DND-41 (cell line): Measurements from ENCODE around the gene SOX6.

Experiments used
- ATAC-seq: fragments of 200-7000 bp; cut with Tn5 transposase; 3 replicates; pipeline ENCODE4 v1.9.1; 2021; ENCODE audit warnings: low read depth; ENCODE audit not compliant: insufficient read depth
- DNase-seq: peaks from one replicate; pipeline ENCODE4 v3.0.0-alpha.2; 2020
- H2AFZ ChIP-seq: 2 replicates; pipeline ENCODE4 v1.6.0; 2012; ENCODE audit warnings: low read depth, low read length
- H3K27ac ChIP-seq: 2 replicates; pipeline ENCODE4 v1.5.1; 2012; ENCODE audit warnings: low read length, inconsistent platforms
- H3K27me3 ChIP-seq: fragments of 200-600 bp; sonication (generic); 2 replicates; pipeline ENCODE4 v1.6.0; 2012; ENCODE audit warnings: low read length, mild to moderate bottlenecking, inconsistent platforms; ENCODE audit not compliant: insufficient read depth, poor library complexity
- H3K36me3 ChIP-seq: 2 replicates; pipeline ENCODE4 v1.5.1; 2012; ENCODE audit warnings: low read length, inconsistent platforms; ENCODE audit not compliant: insufficient read depth
- H3K4me1 ChIP-seq: 2 replicates; pipeline ENCODE4 v1.5.1; 2012; ENCODE audit warnings: mild to moderate bottlenecking, low read length; ENCODE audit not compliant: insufficient read depth
- H3K4me2 ChIP-seq: 2 replicates; pipeline ENCODE4 v1.6.0; 2012; ENCODE audit warnings: mild to moderate bottlenecking, moderate library complexity, low read length, inconsistent platforms; ENCODE audit not compliant: insufficient read depth
- H3K4me3 ChIP-seq, 2 experiments: fragments of 200-600 bp in 1 of 2; shearing (Covaris generic) in 1 of 2; 2 replicates each; pipeline ENCODE4 v1.5.1; 2012 to 2016; ENCODE audit warnings: inconsistent platforms in 2 of 2, low read length in 2 of 2, mild to moderate bottlenecking in 2 of 2, low read depth in 1 of 2, moderate library complexity in 1 of 2
- H3K79me2 ChIP-seq: 2 replicates; pipeline ENCODE4 v1.6.0; 2012; ENCODE audit warnings: low read length, inconsistent platforms; ENCODE audit not compliant: insufficient read depth
- H3K9ac ChIP-seq: 2 replicates; pipeline ENCODE4 v1.6.0; 2012; ENCODE audit warnings: low read depth, mild to moderate bottlenecking, inconsistent platforms, low read length, moderate library complexity
- H3K9me3 ChIP-seq: 2 replicates; pipeline ENCODE4 v1.5.1; 2012; ENCODE audit warnings: low read length, moderate library complexity, mild to moderate bottlenecking, inconsistent platforms; ENCODE audit not compliant: insufficient read depth, severe bottlenecking
- H4K20me1 ChIP-seq: 2 replicates; pipeline ENCODE4 v1.6.0; 2012; ENCODE audit warnings: low read length; ENCODE audit not compliant: insufficient read depth
- EZH2 ChIP-seq: IDR thresholded peaks from 3 replicates; pipeline ENCODE4 v1.6.1; 2012; ENCODE audit warnings: borderline replicate concordance, low read depth, mild to moderate bottlenecking, moderate library complexity, low read length, inconsistent platforms; ENCODE audit not compliant: severe bottlenecking
- TF ChIP-seq, protein P1 (sequence below): IDR thresholded peaks from 2 replicates; pipeline ENCODE4 v1.5.1; 2012; ENCODE audit warnings: borderline replicate concordance, low read length, moderate library complexity, mild to moderate bottlenecking; ENCODE audit not compliant: poor library complexity, severe bottlenecking; ENCODE audit errors: extremely low read depth

The SOX6 gene

DNA sequence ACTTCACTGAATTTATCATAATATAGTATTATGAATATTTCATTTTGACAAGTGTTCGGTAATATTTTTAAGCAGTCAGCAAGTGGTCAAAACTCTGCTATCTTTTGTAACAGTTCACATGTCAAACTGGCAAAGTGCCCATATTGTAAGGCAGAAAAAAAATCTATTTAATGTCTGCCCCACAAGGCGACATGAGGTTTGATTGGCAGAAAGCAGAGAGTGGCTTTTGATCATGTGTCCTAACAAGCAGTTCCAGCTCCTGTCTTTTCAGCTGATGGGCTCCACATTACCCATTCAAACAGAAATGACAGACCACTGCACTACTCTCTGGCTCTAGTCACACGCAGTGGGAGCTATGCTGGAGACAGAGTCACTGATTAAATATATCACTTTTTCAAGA is 59.0 kb downstream of the SOX6 start:
- no peak overlapping the region for H3K4me3 ChIP-seq
- H3K27me3 ChIP-seq: no peaks in the 10 kb centered on the region
- no peaks in the 10 kb centered on the region for H3K4me1 ChIP-seq
- H3K4me2 ChIP-seq: no peak overlapping the region
- no peaks in the 10 kb centered on the region for H3K9me3 ChIP-seq
- H3K27ac ChIP-seq: no peak overlapping the region
- no peaks in the 10 kb centered on the region for H3K36me3 ChIP-seq
- TF ChIP-seq, protein P1, sequence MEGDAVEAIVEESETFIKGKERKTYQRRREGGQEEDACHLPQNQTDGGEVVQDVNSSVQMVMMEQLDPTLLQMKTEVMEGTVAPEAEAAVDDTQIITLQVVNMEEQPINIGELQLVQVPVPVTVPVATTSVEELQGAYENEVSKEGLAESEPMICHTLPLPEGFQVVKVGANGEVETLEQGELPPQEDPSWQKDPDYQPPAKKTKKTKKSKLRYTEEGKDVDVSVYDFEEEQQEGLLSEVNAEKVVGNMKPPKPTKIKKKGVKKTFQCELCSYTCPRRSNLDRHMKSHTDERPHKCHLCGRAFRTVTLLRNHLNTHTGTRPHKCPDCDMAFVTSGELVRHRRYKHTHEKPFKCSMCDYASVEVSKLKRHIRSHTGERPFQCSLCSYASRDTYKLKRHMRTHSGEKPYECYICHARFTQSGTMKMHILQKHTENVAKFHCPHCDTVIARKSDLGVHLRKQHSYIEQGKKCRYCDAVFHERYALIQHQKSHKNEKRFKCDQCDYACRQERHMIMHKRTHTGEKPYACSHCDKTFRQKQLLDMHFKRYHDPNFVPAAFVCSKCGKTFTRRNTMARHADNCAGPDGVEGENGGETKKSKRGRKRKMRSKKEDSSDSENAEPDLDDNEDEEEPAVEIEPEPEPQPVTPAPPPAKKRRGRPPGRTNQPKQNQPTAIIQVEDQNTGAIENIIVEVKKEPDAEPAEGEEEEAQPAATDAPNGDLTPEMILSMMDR: no peak
- no peak for TF ChIP-seq EZH2
- no peak overlapping the region for H2AFZ ChIP-seq
- DNase-seq (no peak), ATAC-seq (no peak)
- 0 out of 2 replicates have a peak, but pooled peaks cover 2% of the 10 kb centered on the region for H4K20me1 ChIP-seq
- no peak overlapping the region for H3K9ac ChIP-seq
- H3K79me2 ChIP-seq: no peaks in the 10 kb centered on the region

DNA sequence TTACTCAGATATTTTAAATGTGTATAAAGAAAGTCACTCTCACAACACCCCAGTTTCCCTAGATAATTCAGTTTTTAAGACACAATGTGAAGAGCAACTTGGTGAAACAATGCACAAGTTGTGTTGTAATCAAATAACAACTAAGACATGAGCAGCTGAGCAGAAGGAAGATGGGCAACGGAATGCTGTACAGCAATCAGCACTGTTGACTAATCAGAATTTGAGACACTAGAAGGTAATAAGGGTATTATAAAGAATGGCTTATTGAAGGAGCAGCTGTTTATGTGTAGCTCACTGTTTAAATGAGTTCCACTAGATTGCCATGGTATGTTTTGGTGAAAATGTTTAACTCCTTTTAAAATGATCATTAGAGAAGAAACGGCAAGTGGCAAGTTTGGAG is 60.1 kb downstream of the SOX6 start:
- Histone ChIP-seq H4K20me1 (0 out of 2 replicates have a peak, but pooled peaks cover 2% of the 10 kb centered on the region), H3K4me3 (no peak overlapping the region), H3K79me2 (no peaks in the 10 kb centered on the region), H3K36me3 (no peaks in the 10 kb centered on the region), H3K27ac (no peak overlapping the region), H3K9ac (no peak overlapping the region), H3K4me2 (no peak overlapping the region), H3K4me1 (no peaks in the 10 kb centered on the region), H2AFZ (no peak overlapping the region), H3K27me3 (no peaks in the 10 kb centered on the region), H3K9me3 (no peaks in the 10 kb centered on the region)
- ATAC-seq: no peak
- no peak for TF ChIP-seq EZH2
- TF ChIP-seq, protein P1: no peak
- no peak for DNase-seq

DNA sequence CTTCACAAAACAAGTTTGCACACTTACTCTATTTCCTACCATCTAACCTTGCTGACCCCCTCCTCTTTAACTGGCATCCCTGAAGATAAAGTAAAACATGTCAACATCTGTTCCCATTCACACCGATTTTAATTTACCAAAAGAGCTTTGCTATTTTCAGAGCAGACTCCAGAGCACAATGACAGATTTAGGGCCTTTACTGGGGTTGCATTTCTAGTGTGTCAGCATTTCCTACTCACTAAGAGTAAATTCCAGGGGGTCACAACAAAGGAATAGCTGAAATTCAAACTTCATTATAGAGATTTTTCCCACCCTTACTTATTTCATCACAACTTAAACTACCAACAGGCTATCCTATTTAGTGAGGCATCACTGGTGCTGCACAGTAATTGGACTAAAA is 60.8 kb downstream of the SOX6 start:
- no peaks in the 10 kb centered on the region for H3K9me3 ChIP-seq
- DNase-seq: no peak
- no peaks in the 10 kb centered on the region for H3K36me3 ChIP-seq
- H3K4me3 ChIP-seq: no peak overlapping the region
- H2AFZ ChIP-seq: no peak overlapping the region
- H3K9ac ChIP-seq: no peak overlapping the region
- no peaks in the 10 kb centered on the region for H3K79me2 ChIP-seq
- no peaks in the 10 kb centered on the region for H3K4me1 ChIP-seq
- no peaks in the 10 kb centered on the region for H3K27me3 ChIP-seq
- TF ChIP-seq, protein P1: no peak
- no peak overlapping the region for H3K4me2 ChIP-seq
- no peak for ATAC-seq
- 0 out of 2 replicates have a peak, but pooled peaks cover 2% of the 10 kb centered on the region for H4K20me1 ChIP-seq
- no peak overlapping the region for H3K27ac ChIP-seq

DNA sequence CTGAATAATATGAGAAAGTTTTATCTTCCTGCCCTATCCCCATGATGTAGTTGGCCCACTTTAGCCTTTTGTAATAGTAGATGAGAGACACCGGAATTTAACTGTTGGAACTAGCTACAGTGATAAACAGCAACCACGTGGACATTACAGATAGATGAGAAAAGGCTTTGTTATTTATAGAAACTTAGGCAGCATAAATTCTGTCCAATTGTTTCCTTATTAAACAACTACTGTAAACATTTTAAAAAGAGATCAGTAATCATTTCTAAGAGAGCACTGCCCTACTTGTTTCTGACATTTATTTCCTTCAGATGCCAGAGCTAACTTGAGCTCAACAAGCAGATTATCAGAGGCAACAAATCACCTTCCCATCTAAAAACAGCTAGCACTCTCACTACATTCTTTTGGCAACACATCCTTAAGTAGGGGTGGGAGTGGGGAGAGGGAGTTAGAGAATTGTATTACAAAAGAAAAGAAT is 63.1 kb downstream of the SOX6 start:
- no peak for DNase-seq
- no peak overlapping the region for H3K4me3 ChIP-seq
- no peak for TF ChIP-seq EZH2
- TF ChIP-seq, protein P1: no peak
- no peak overlapping the region for H3K9ac ChIP-seq
- no peak overlapping the region for H3K4me2 ChIP-seq
- H3K4me1 ChIP-seq: no peaks in the 10 kb centered on the region
- no peak overlapping the region for H2AFZ ChIP-seq
- H3K27me3 ChIP-seq: no peaks in the 10 kb centered on the region
- no peak overlapping the region for H3K27ac ChIP-seq
- H3K79me2 ChIP-seq: no peaks in the 10 kb centered on the region
- no peaks in the 10 kb centered on the region for H3K36me3 ChIP-seq
- 0 out of 2 replicates have a peak, but pooled peaks cover 2% of the 10 kb centered on the region for H4K20me1 ChIP-seq
- H3K9me3 ChIP-seq: no peaks in the 10 kb centered on the region
- no peak for ATAC-seq
